Articular chondrocyte of knee joint (primary cell): ENCODE data around the gene RAB26. TPM values are rescaled to one million over a fixed set of nuclear protein-coding genes. Genes with fewer than 3 reads are reported as not detected.

ENCODE experiments used
- small RNA-seq: library from RNA; depleted of rRNA; stranded (forward); fragments of <200 nt; gene quantifications from one replicate; pipeline ENCODE3, GENCODE V24; 2012
- total RNA-seq: library from RNA; depleted of rRNA; stranded (reverse); fragments of >200 nt; gene quantifications from 2 replicates; pipeline ENCODE4 v1.2.3, GENCODE V29; 2012

The RAB26 gene, protein sequence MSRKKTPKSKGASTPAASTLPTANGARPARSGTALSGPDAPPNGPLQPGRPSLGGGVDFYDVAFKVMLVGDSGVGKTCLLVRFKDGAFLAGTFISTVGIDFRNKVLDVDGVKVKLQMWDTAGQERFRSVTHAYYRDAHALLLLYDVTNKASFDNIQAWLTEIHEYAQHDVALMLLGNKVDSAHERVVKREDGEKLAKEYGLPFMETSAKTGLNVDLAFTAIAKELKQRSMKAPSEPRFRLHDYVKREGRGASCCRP
- 0.65 and 0.86 TPM in 2 replicates for total RNA-seq

DNA sequence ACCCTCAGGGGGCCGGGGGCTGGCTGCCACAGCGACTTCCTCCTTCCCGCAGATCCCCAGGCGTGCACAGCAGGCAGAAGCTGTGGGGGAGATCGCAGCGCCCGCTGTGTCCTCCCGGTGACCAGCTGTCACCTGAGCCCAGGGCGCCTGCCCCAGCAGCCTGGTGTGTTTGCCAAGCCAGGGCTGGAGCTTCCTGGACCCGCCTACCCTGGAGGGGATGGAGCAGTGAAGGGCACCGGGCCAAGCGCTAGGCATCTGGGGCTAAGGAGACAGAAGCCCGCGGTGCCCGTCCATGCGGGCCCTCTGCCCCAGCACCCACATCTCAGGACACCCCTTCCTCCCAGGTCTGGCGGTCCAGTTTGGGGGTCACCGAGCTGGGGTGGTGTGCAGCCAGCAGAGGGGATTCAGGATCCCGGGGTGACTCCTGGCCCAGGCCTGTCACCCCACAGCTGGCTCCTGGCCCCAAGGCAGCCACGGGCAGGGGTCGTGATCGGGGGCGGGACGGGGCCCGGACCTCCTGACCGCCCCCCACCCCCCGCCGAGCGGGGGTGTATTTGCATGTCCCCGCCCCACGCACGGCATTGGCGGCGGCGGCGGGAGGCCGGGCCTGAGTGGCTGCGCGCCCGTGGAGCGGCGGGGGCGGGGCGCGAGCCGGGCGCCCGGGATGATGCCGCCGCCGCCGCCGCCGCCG is at the start of gene RAB26:
TSS of gene RAB26 (plus strand) at position 645 of the 691 bp plus-strand sequence. CDS start 159 bp downstream, outside the sequence.

DNA sequence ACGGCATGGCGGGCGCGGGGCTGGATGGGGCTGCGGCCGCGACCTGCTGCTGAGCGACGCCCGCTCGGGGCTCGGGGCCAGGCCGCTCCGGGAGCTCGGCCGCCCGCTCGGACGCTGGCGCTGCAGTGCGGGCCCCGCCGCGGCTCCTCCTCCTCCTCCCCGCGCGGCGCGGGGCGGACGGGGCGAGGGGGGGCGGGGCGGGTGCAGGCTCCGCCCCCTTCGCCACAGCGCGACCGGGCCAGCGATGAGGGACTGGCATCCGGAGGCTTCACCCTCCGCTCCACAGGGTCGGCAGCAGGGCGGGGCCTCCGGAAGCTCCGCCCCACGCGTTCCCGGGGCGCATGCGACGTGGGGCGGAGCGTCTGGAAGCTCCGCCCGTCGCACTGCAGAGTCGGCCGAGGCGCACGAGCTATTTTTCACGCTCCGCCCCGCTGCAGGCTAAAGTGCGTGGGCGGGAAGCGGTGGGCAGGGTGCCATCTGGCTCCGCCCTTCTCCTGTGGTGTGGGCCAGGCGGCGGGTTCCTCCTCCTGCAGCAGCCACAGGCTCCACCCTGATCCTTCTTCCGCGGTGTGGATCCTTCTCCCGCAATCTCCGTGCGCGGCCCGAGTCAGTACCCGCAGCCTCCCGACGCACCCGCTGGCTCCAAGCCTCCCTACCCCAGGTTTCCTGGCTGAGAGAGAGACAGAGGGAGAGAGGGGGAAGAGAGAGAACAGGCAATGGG is 12.5 kb upstream of the RAB26 start, which contains the start of gene PKD1:
TSS of gene PKD1 (minus strand) at position 129 of the 721 bp plus-strand sequence. CDS start 209 bp downstream, outside the sequence.

DNA sequence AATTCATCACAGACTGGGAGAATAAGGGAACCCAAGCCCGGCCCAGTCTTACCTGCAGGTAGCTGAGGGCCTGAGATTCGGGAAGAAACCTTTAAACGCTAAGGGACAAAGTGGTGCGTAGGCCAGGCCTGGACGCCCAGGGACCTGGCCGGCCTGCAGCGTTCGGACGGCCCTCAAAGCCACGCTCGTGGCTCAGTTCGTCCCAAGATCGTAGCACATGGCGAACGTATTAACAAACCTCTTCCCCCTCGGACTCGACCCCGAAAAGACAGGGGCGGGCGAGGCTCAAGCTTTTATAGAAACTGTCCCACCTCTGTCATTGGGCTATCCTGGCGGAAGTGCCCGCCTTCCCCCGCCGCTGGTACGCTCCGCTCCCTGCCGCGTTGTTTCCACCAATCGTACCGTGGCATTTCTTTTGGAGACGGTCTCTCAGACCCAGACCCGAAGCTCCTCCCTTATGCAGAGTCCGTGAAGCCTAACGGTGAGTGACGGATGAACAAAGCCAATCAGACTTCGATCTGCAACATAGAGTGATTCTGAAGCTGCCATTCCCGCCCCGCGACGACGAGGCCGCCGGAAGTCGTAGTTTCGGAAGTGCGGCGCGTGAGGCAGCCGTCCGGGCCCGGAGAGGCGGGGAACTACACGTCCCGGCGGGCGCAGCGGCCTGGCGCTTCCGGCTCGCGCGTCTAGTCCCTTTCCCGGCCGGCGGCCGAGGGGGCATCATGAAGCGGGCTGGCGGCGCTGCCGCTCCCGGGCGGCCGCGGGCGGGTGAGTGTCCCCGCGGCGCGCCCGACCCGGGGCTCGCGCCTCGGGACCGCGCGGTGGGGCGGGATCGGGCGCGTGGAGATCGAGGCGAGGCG is 6.9 kb downstream of the RAB26 start, which contains the start of gene TRAF7:
TSS of gene TRAF7 (plus strand) at position 692 of the 860 bp plus-strand sequence. CDS start 8,139 bp downstream, outside the sequence.

DNA sequence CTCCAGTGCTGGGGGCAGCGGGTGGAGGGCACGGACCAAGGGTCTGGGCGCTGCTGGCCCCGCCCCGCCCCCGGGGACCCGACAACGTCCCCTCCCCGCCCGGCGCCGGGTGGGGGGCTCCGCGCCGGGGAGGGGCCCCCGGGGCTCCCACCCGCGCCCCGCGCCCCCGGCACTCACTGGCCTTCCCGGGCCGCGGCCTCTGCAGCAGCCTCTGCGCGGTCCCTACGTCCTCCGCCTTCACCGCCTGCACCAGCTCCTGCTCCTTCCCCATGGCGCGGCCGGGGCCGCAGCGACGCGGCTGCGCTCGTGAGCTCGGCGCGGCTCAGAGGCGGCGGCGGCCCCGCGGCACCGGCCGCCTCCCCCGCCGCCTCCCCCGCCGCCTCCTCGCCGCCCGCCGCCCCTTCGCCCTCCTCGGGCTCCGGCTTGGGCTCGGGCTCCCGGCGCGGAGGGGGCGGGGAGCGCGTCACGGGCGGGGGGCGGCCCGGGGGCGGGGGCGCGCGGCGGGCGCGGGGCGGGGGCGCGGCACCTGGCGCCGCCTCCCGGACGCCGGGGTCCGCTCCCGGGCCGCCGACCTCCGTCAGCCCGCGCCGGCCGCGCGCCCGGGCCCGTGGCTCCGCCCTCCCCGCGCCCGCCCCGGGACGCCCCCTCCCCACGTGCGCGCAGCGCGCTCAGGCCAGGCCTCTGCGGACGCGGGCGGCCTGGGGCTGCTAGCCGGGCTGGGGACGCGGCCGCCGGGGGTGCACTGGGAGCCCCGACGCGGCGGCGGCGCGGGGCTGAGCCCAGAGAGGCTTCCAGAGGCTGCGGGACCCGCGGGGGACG is 47.9 kb downstream of the RAB26 start, which contains the start of gene CASKIN1:
TSS of gene CASKIN1 (minus strand) at position 444 of the 819 bp plus-strand sequence. CDS start at position 271, 173 bp downstream.

Small RNA genes lying within 50 kb of the gene (small RNA-seq; reads per million reads assigned to genes)
- not detected for gene MIR3180-5
- not detected for gene MIR4516
- not detected for gene RF00019
- gene SNORD60, result not detected

Other genes with a start within 250 kb of the RAB26 start
- not detected in 2 replicates for gene HS3ST6, start 230.2 kb upstream of the RAB26 start, total RNA-seq
- gene MSRB1, start 205.4 kb upstream of the RAB26 start, total RNA-seq, result 13.5 and 17.8 TPM in 2 replicates
- gene RPL3L, start 193.9 kb upstream of the RAB26 start, total RNA-seq, result not detected in 2 replicates
- gene NDUFB10, start 189.1 kb upstream of the RAB26 start, total RNA-seq, result 97.7 and 108 TPM in 2 replicates
- 1,674 and 2,243 TPM in 2 replicates for gene RPS2, start 183.8 kb upstream of the RAB26 start, total RNA-seq
- gene RNF151, start 181.8 kb upstream of the RAB26 start, total RNA-seq, result not detected in 2 replicates
- gene TBL3, start 176.6 kb upstream of the RAB26 start, total RNA-seq, result 17.5 and 19.1 TPM in 2 replicates
- not detected in 2 replicates for gene NOXO1, start 167.2 kb upstream of the RAB26 start, total RNA-seq
- 9.2 and 12.5 TPM in 2 replicates for gene GFER, start 164.4 kb upstream of the RAB26 start, total RNA-seq
- gene SYNGR3, start 158.7 kb upstream of the RAB26 start, total RNA-seq, result 0.26 and 0.76 TPM in 2 replicates
- 13.7 and 15.0 TPM in 2 replicates for gene ZNF598, start 138.8 kb upstream of the RAB26 start, total RNA-seq
- gene NPW, start 128.8 kb upstream of the RAB26 start, total RNA-seq, result 0.39 and 0.65 TPM in 2 replicates
- 24.3 and 40.4 TPM in 2 replicates for gene NHERF2, start 121.7 kb upstream of the RAB26 start, total RNA-seq
- gene NTHL1, start 100.8 kb upstream of the RAB26 start, total RNA-seq, result 15.5 and 16.2 TPM in 2 replicates
- 49.2 and 59.6 TPM in 2 replicates for gene TSC2, start 100.6 kb upstream of the RAB26 start, total RNA-seq
- 95.7 and 99.2 TPM in 2 replicates for gene PKD1, start 12.7 kb upstream of the RAB26 start, total RNA-seq
- gene TRAF7, start 7.2 kb downstream of the RAB26 start, total RNA-seq, result 39.1 and 48.7 TPM in 2 replicates
- gene CASKIN1, start 48.0 kb downstream of the RAB26 start, total RNA-seq, result under 0.01 TPM in 2 replicates
- 28.4 and 34.1 TPM in 2 replicates for gene MLST8, start 56.8 kb downstream of the RAB26 start, total RNA-seq
- 0.22 and 0.91 TPM in 2 replicates for gene BRICD5, start 62.2 kb downstream of the RAB26 start, total RNA-seq
- 5.7 and 6.1 TPM in 2 replicates for gene PGP, start 66.2 kb downstream of the RAB26 start, total RNA-seq
- 16.1 and 18.6 TPM in 2 replicates for gene E4F1, start 75.0 kb downstream of the RAB26 start, total RNA-seq
- gene DNASE1L2, start 87.8 kb downstream of the RAB26 start, total RNA-seq, result 0.22 and 0.26 TPM in 2 replicates
- gene ECI1, start 103.0 kb downstream of the RAB26 start, total RNA-seq, result 27.0 and 32.5 TPM in 2 replicates
- 69.3 and 85.8 TPM in 2 replicates for gene RNPS1, start 119.5 kb downstream of the RAB26 start, total RNA-seq
- 1.6 and 2.5 TPM in 2 replicates for gene ABCA3, start 192.1 kb downstream of the RAB26 start, total RNA-seq